Tibial artery (tissue), 4 donors: ENCODE data around the gene TSPAN18.

ENCODE experiments used
- DNase-seq, 2 donors: peaks; one replicate each; pipeline ENCODE4 v3.0.0-alpha.2; 2019
- H3K27ac ChIP-seq, 2 donors: fragments of 200-600 bp; sonication (generic) in 1 of 2; 1 replicate in 1 of 2; 2 replicates in 1 of 2; pipeline ENCODE4 v1.5.1; 2018 to 2019; ENCODE audit warnings: mild to moderate bottlenecking in 1 of 2
- H3K27me3 ChIP-seq, 2 donors: fragments of 200-600 bp; sonication (generic) in 1 of 2; one replicate each; pipeline versions ENCODE4 v1.5.1 to v1.6.0; 2016 to 2019
- H3K36me3 ChIP-seq, 3 donors: fragments of 200-600 bp; sonication (generic) in 2 of 3; one replicate each; pipeline ENCODE4 v1.5.1; 2016 to 2019; ENCODE audit warnings: mild to moderate bottlenecking in 2 of 3
- H3K4me1 ChIP-seq, 4 donors: fragments of 200-600 bp; sonication (generic) in 2 of 4; 1 replicate in 3 of 4; 2 replicates in 1 of 4; pipeline ENCODE4 v1.5.1; 2016 to 2019
- H3K4me3 ChIP-seq, 2 donors: fragments of 200-600 bp; sonication (generic) in 1 of 2; 1 replicate in 1 of 2; 2 replicates in 1 of 2; pipeline ENCODE4 v1.5.1; 2018 to 2019; ENCODE audit warnings: mild to moderate bottlenecking in 2 of 2
- H3K9me3 ChIP-seq, 3 donors: fragments of 200-600 bp; sonication (generic) in 1 of 3; one replicate each; pipeline ENCODE4 v1.5.1; 2016 to 2019
- intact Hi-C: fragments of 100-400 bp; cut with DNase I; formaldehyde crosslinking; loops from one replicate; pipeline ENCODE4 v1.15.0; 2023; ENCODE audit warnings: low total_unique reads
- TF ChIP-seq, protein P1 (sequence below), 2 experiments: fragments of 200-600 bp in 1 of 2; fragments of 450-650 bp in 1 of 2; IDR thresholded peaks; one replicate each; pipeline ENCODE4 v1.5.1; 2017 to 2019; ENCODE audit warnings: antibody characterized with exemption in 2 of 2, mild to moderate bottlenecking in 1 of 2, moderate library complexity in 1 of 2

The TSPAN18 gene

GRCh38 chr11:44707094-44707493, 19.7 kb upstream of the TSPAN18 start:
- intact Hi-C loops, result no loop called here
- H3K27ac ChIP-seq, result no peak overlapping the region

GRCh38 chr11:44708009-44708408, 18.8 kb upstream of the TSPAN18 start:
- intact Hi-C loops, result no loop called here
- Histone ChIP-seq H3K27me3 (no peaks in the 10 kb centered on the region), H3K27ac (no peak overlapping the region), H3K36me3 (no peaks in the 10 kb centered on the region), H3K4me1 (peaks cover 0 to 10% (median 6%) of the 10 kb centered on the region in 4 donors), H3K4me3 (no peak overlapping the region), H3K9me3 (peaks cover 0 to 20% (median 5%) of the 10 kb centered on the region in 3 donors)
- no peak for DNase-seq
- TF ChIP-seq, protein P1, sequence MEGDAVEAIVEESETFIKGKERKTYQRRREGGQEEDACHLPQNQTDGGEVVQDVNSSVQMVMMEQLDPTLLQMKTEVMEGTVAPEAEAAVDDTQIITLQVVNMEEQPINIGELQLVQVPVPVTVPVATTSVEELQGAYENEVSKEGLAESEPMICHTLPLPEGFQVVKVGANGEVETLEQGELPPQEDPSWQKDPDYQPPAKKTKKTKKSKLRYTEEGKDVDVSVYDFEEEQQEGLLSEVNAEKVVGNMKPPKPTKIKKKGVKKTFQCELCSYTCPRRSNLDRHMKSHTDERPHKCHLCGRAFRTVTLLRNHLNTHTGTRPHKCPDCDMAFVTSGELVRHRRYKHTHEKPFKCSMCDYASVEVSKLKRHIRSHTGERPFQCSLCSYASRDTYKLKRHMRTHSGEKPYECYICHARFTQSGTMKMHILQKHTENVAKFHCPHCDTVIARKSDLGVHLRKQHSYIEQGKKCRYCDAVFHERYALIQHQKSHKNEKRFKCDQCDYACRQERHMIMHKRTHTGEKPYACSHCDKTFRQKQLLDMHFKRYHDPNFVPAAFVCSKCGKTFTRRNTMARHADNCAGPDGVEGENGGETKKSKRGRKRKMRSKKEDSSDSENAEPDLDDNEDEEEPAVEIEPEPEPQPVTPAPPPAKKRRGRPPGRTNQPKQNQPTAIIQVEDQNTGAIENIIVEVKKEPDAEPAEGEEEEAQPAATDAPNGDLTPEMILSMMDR (IDR thresholded peaks at IDR 0.05), result no peak

More at GRCh38 chr11:44707094-44707493, 19.7 kb upstream of the TSPAN18 start:
- no peak for DNase-seq
- Histone ChIP-seq H3K4me3 (no peak overlapping the region), H3K36me3 (no peaks in the 10 kb centered on the region), H3K9me3 (peaks cover 0 to 20% (median 5%) of the 10 kb centered on the region in 3 donors), H3K27me3 (no peaks in the 10 kb centered on the region), H3K4me1 (peaks cover 0 to 10% (median 6%) of the 10 kb centered on the region in 4 donors)
- TF ChIP-seq, protein P1 (IDR thresholded peaks at IDR 0.05), result no peak

GRCh38 chr11:44708523-44709280, 18.1 kb upstream of the TSPAN18 start:
- intact Hi-C loops, result no loop called here
- Histone ChIP-seq H3K27me3 (no peaks in the 10 kb centered on the region), H3K9me3 (peaks cover 0 to 13% (median 3%) of the 10 kb centered on the region in 3 donors), H3K36me3 (no peaks in the 10 kb centered on the region), H3K4me3 (no peak overlapping the region), H3K4me1 (peaks cover 0 to 10% (median 6%) of the 10 kb centered on the region in 4 donors), H3K27ac (no peak overlapping the region)
- TF ChIP-seq, protein P1 (IDR thresholded peaks at IDR 0.05), result no peak
- DNase-seq, result no peak

- H3K27ac ChIP-seq, result no peak overlapping the region
- intact Hi-C loops, result no loop called here
Measured at GRCh38 chr11:44709281-44709562, 17.5 kb upstream of the TSPAN18 start.

DNA sequence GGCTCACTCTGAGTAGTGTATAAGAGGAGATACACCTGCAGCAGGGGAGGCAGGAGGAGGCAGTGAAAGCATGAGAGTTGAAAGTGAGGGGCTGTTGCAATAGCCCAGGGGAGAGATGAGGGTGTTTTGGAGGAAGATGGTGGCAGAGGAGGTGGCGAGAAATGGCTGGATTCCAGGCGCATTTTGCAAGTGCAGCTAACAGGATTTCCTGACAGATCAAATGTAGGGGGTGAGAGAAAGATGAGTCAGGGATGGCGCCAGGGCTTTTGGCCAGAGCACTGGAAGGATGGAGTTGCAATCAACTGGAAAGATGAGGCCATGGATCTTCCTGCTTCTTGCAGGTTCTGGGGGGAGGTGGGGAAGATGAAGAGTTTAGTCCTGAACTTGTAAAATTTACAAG, 16.8 kb upstream of the TSPAN18 start:
- TF ChIP-seq, protein P1 (IDR thresholded peaks at IDR 0.05), result no peak
- intact Hi-C loops, result no loop called here
- DNase-seq, result no peak

More at GRCh38 chr11:44709281-44709562, 17.5 kb upstream of the TSPAN18 start:
- DNase-seq, result no peak
- H3K27me3 ChIP-seq, result no peaks in the 10 kb centered on the region
- no peak overlapping the region for H3K4me3 ChIP-seq
- peaks cover 0 to 10% (median 6%) of the 10 kb centered on the region in 4 donors for H3K4me1 ChIP-seq
- no peaks in the 10 kb centered on the region for H3K36me3 ChIP-seq
- TF ChIP-seq, protein P1 (IDR thresholded peaks at IDR 0.05), result no peak
- peaks cover 0 to 8% (median 0%) of the 10 kb centered on the region in 3 donors for H3K9me3 ChIP-seq

More for the DNA sequence above, 16.8 kb upstream of the TSPAN18 start:
- no peaks in the 10 kb centered on the region for H3K27me3 ChIP-seq
- H3K27ac ChIP-seq, result no peak overlapping the region
- H3K4me3 ChIP-seq, result no peak overlapping the region
- H3K36me3 ChIP-seq, result no peaks in the 10 kb centered on the region
- peaks cover 0 to 8% (median 0%) of the 10 kb centered on the region in 3 donors for H3K9me3 ChIP-seq
- peaks cover 0 to 10% (median 6%) of the 10 kb centered on the region in 4 donors for H3K4me1 ChIP-seq
